ENCODE data around the gene C10orf120. TPM values are rescaled to one million over a fixed set of nuclear protein-coding genes. Genes with fewer than 3 reads are reported as not detected.

The C10orf120 gene
- total and polyA plus RNA-seq, 9 of the 15 experiments (the other 6 are each of a cell fraction or from before 2014, with no cell fraction given) = not detected

- Histone ChIP-seq H3K4me3 (no peak overlapping the region), H3K9me3 (replicated peaks; ENCODE audit: control insufficient read depth, insufficient read depth, low read depth, low read length) (no peaks in the 10 kb centered on the region), H4K20me1 (replicated peaks; ENCODE audit: control insufficient read depth, insufficient read depth, low read length) (no peaks in the 10 kb centered on the region), H3K9me1 (ENCODE audit: control insufficient read depth, insufficient read depth, low read length) (no peaks in the 10 kb centered on the region), H2AFZ (ENCODE audit: low read depth, low read length) (no peak overlapping the region), H3K79me2 (ENCODE audit: control insufficient read depth, insufficient read depth, low read length) (no peaks in the 10 kb centered on the region), H3K27ac (ENCODE audit: extremely low read depth, low read depth, low read length) (no peak overlapping the region), H3K4me2 (ENCODE audit: insufficient read depth, low read length) (no peak overlapping the region), H3K36me3 (ENCODE audit: control insufficient read depth, insufficient read depth, low read length) (no peaks in the 10 kb centered on the region), H3K27me3 (ENCODE audit: control insufficient read depth in 2 of 2, insufficient read depth in 2 of 2, low read length in 2 of 2) (no peaks in the 10 kb centered on the region), H3K9ac (ENCODE audit: insufficient read depth in 1 of 2, low read depth in 2 of 2, low read length in 2 of 2) (no peak overlapping the region), H3K4me1 (replicated peaks in 1 of 2; ENCODE audit: control insufficient read depth in 2 of 2, insufficient read depth in 2 of 2, low read length in 2 of 2) (no peaks in the 10 kb centered on the region)
- in situ Hi-C loops (cut with MboI) = no loop called here
- WGBS (ENCODE audit: insufficient coverage, low coverage, missing lambda C conversion rate) = 0% methylated on average over 6 of the region's 6 CpGs
- ChIA-PET POLR2A (no interaction called here), CTCF (ENCODE audit: low intra/inter-chr PET ratio) (no interaction called here)
- no peak for FAIRE-seq
- BruUV-seq (replicated peaks) = no TSS peak
- no peak for DNase-seq (ENCODE audit: extremely low read depth in 1 of 4, low spot score in 3 of 4)
- no peak for ATAC-seq
- intact Hi-C loops (cut with micrococcal nuclease) = no loop called here
- TF ChIP-seq ZKSCAN8 (CRISPR knock-in tag; IDR thresholded peaks at IDR 0.05) (no peak), RAD21 (CRISPR knock-in tag; conservative IDR thresholded peaks at IDR 0.05 in 1 of 2, IDR thresholded peaks at IDR 0.05 in 1 of 2) (peak in 1 of 2 experiments; percentile 12; a peak in 1 of 4 replicates)
These were observed 11.2 kb downstream of the C10orf120 start for GRCh38 chr10:122688293-122688989.

DNA sequence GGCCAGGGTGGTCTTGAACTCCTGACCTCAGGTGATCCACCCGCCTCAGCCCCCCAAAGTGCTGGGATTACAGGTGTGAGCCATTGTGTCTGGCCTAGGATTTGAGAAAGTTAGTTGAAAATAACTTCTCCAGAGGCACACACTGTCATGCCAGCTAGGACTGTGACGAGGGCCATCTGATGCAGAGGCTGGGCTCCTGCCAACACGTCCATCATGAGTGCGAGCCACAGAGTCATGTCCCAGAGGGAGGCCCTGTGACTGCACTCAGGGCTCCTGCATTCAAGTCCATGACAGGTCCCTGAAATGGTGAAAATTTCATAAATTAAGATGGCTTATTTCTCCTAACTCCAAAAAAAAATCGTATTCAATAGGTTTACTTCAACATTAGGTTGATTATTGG is 17.1 kb downstream of the C10orf120 start:
- Histone ChIP-seq H3K9me3 (replicated peaks; ENCODE audit: control insufficient read depth, insufficient read depth, low read depth, low read length) (no peaks in the 10 kb centered on the region), H2AFZ (ENCODE audit: low read depth, low read length) (no peak overlapping the region), H3K4me3 (no peak overlapping the region), H3K79me2 (ENCODE audit: control insufficient read depth, insufficient read depth, low read length) (no peaks in the 10 kb centered on the region), H3K27me3 (ENCODE audit: control insufficient read depth in 2 of 2, insufficient read depth in 2 of 2, low read length in 2 of 2) (no peaks in the 10 kb centered on the region), H4K20me1 (replicated peaks; ENCODE audit: control insufficient read depth, insufficient read depth, low read length) (no peaks in the 10 kb centered on the region), H3K9me1 (ENCODE audit: control insufficient read depth, insufficient read depth, low read length) (no peaks in the 10 kb centered on the region), H3K4me2 (ENCODE audit: insufficient read depth, low read length) (no peak overlapping the region), H3K4me1 (replicated peaks in 1 of 2; ENCODE audit: control insufficient read depth in 2 of 2, insufficient read depth in 2 of 2, low read length in 2 of 2) (no peaks in the 10 kb centered on the region), H3K27ac (ENCODE audit: extremely low read depth, low read depth, low read length) (no peak overlapping the region), H3K9ac (ENCODE audit: insufficient read depth in 1 of 2, low read depth in 2 of 2, low read length in 2 of 2) (no peak overlapping the region), H3K36me3 (ENCODE audit: control insufficient read depth, insufficient read depth, low read length) (no peaks in the 10 kb centered on the region)
- TF ChIP-seq ZNF695 (CRISPR knock-in tag; IDR thresholded peaks at IDR 0.05) = no peak
- no peak for TF ChIP-seq ATF7 (IDR thresholded peaks at IDR 0.05)
- TF ChIP-seq CCNT2 (IDR thresholded peaks at IDR 0.05; ENCODE audit: borderline replicate concordance, extremely low read depth, insufficient read length, low read depth, low read length) = no peak
- TF ChIP-seq, protein P1, sequence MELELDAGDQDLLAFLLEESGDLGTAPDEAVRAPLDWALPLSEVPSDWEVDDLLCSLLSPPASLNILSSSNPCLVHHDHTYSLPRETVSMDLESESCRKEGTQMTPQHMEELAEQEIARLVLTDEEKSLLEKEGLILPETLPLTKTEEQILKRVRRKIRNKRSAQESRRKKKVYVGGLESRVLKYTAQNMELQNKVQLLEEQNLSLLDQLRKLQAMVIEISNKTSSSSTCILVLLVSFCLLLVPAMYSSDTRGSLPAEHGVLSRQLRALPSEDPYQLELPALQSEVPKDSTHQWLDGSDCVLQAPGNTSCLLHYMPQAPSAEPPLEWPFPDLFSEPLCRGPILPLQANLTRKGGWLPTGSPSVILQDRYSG (tag; conservative IDR thresholded peaks at IDR 0.05; ENCODE audit: low read depth) = no peak
- no peak for TF ChIP-seq HSF4 (CRISPR knock-in tag; IDR thresholded peaks at IDR 0.05; ENCODE audit: borderline replicate concordance)
- TF ChIP-seq ZFX (CRISPR knock-in tag; IDR thresholded peaks at IDR 0.05) = no peak
- no peak for TF ChIP-seq ZBTB33 (CRISPR knock-in tag; IDR thresholded peaks at IDR 0.05)
- TF ChIP-seq ZKSCAN3 (CRISPR knock-in tag; IDR thresholded peaks at IDR 0.05) = no peak
- DNase-seq (ENCODE audit: extremely low read depth in 1 of 4, low spot score in 3 of 4) = no peak
- POLR2A ChIA-PET = no interaction called here
- BruUV-seq (replicated peaks) = no TSS peak
- no peak for FAIRE-seq
- ATAC-seq = no peak
- CTCF ChIA-PET (ENCODE audit: low intra/inter-chr PET ratio) = no interaction called here
- intact Hi-C loops (cut with micrococcal nuclease) (no loop called here), in situ Hi-C loops (cut with MboI) (no loop called here)
- 0% methylated on average over 4 of the region's 5 CpGs for WGBS (ENCODE audit: insufficient coverage, low coverage, missing lambda C conversion rate)
